ENCODE measurements around the gene FOXL1. TPM values are rescaled to one million over a fixed set of nuclear protein-coding genes. Genes with fewer than 3 reads are reported as not detected.

Gene FOXL1
- polyA plus RNA-seq (2011; rRNA removed) (0.48 and 0.50 TPM in 2 replicates), polyA plus RNA-seq (2017; fragmentation: RNase III; extraction: RNeasy Plus Mini Kit Qiagen cat#74134 plus additional on column Dnase treatment) (0.52 to 0.70 TPM (median 0.70 TPM) in 3 replicates), polyA minus RNA-seq (2011; rRNA and poly(A)+ RNA removed) (0.33 and 0.34 TPM in 2 replicates)
- 0.62 and 1.5 TPM in 2 replicates for polyA plus RNA-seq (2012; cell fraction: cytosol; rRNA removed)
- 2.1 and 5.7 TPM in 2 replicates for polyA plus RNA-seq (2012; cell fraction: nucleus; rRNA removed)

DNA sequence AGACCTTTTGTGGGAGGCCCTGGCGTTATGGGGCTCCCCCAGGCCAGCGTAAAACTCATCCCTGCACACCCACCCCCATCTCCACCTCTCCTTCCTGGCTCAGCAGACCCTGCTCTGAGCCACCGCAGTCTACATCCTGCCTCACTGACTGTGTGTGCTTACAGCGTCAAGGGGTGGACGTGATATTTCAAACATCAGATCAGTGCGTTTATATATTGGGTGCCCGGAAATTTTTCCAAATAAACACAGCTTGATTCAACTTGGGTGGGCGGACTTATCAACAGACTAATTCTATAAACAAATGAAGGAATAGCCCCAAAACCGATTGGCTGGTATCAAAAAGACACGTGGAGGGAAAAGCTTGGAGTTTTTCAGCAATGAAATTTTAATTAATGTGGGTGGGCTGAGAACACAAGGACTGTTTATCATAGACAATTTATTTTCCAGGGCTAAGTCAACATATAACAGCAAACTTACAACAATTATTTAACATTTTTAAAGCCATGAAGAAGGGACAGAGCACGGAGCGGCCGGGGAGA lies at the start of gene FOXL1:
TSS of gene FOXL1 (plus strand) at position 489 of the 539 bp plus-strand sequence. CDS start 175 bp downstream, outside the sequence.
- 89% methylated on average over 13 of the region's 13 CpGs for WGBS (ENCODE audit: missing lambda C conversion rate)
- CTCF ChIA-PET, result interaction anchor here (1.0 kb wide), 2 partner anchors 14 to 484 kb away, joined by 4 to 7 read pairs; no protein-coding TSS in a partner anchor
- POLR2A ChIA-PET, result interaction anchor here (0.7 kb wide), 1 partner anchor 13 kb away, joined by 3 read pairs; no protein-coding TSS in a partner anchor
- TF ChIP-seq RARB (CRISPR knock-in tag; IDR thresholded peaks at IDR 0.05) (no peak), RFX5 (IDR thresholded peaks at IDR 0.05) (no peak), HOXA7 (CRISPR knock-in tag; IDR thresholded peaks at IDR 0.05) (no peak), POLR2AphosphoS2 (conservative IDR thresholded peaks at IDR 0.05; ENCODE audit: low read length) (no peak)
- FAIRE-seq, result no peak
- no peaks in the 10 kb centered on the region for H3K9me3 ChIP-seq
- H3K4me3 ChIP-seq, result no peak within 1 kb of the TSS
- H3K27ac ChIP-seq, result peak within 1 kb of the TSS; percentile 71 to 82; a peak in 4 of 6 replicates
- no peak for DNase-seq (ENCODE audit: low read depth in 1 of 2, low spot score in 1 of 2)
- no peaks in the 10 kb centered on the region for H3K4me1 ChIP-seq
- H3K4me2 ChIP-seq, result peak within 1 kb of the TSS; percentile 69; the same call in 2 of the 3 replicates
- no peak for ATAC-seq

DNA sequence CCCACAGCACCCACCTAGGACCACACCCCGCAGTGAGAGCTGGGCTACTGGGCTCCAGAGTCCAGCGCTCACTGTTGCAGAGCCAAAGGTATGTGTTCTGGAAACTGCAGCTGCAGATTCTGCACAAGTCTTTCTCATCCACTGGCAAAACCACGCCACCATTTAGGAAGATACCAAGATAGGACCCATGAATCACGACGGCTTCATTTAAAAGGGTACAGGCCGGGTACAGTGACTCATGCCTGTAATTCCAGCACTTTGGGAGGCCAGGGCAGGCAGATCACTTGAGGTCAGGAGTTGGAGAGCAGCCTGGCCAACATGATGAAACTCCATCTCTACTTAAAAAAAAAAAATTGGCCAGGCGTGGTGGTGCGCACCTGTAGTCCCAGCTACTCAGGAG lies 49.2 kb upstream of the FOXL1 start:
- DNase-seq (ENCODE audit: low read depth in 1 of 2, low spot score in 1 of 2), result no peak
- ATAC-seq, result no peak
- no peak for TF ChIP-seq ZSCAN20 (CRISPR knock-in tag; IDR thresholded peaks at IDR 0.05)
- H3K9me3 ChIP-seq, result peaks cover 3% of the 10 kb centered on the region; the same call in 1 of the 3 replicates
- no peak overlapping the region for H3K27ac ChIP-seq
- ChIA-PET CTCF (interaction anchor here (0.6 to 6.3 kb wide), 2 partner anchors 10 to 699 kb away, joined by 3 to 66 read pairs; no protein-coding TSS in a partner anchor), POLR2A (no interaction called here)
- 80% methylated on average over 8 of the region's 8 CpGs for WGBS (ENCODE audit: missing lambda C conversion rate)
- no peaks in the 10 kb centered on the region for H3K4me1 ChIP-seq
- FAIRE-seq, result no peak
- H3K4me3 ChIP-seq, result no peak overlapping the region
- no peak overlapping the region for H3K4me2 ChIP-seq

DNA sequence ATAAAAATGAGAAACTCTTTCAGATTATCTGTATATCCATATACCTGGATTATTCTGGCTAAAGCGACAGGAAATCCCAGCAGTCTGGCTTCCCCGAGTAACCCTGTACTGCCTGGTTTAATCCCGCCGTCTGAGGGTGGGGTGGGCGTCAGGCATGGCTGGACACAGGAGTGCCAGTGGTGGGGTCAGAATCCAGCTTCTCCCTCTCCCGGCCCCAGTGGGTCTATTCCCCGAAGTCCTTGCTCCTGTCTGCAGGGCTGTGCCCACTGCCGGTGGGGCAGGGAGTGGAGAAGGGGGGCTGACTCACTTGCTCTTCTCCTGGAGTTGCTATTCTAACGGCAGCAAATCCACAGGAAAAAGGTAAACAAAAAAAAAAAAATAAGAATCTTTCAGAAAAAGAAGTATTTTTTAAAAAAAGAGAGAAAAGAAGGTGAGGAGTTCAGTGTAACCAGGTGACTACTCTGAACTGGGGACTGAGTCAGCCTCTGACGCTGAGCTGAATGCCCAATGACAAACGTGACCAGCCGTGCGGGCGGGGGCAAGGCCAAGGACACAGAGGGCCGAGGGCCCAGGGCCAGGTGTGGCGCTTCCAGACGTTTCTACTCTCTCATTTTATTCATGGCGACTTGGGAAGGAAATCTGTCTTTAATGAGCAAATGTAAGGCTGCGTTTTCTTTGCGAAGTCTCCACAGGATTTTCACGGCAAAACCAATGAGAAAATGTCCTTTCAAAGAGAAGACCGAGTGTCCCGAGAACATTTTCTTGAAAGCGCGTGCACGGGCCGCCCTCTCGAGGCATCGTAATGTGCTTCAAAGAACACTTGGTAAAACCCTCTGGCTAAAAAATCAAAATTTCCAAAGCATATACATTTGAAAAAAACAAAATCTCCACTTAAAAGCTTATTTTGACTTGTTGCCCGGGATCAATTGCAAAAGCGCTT lies 47.8 kb upstream of the FOXL1 start:
- FAIRE-seq, result no peak
- DNase-seq (ENCODE audit: low read depth in 1 of 2, low spot score in 1 of 2), result no peak
- TF ChIP-seq NR3C1 (IDR thresholded peaks at IDR 0.05), result no peak
- no peak for TF ChIP-seq EHF (CRISPR knock-in tag; IDR thresholded peaks at IDR 0.05)
- no peak for TF ChIP-seq CHD4 (IDR thresholded peaks at IDR 0.05; ENCODE audit: borderline replicate concordance)
- no peak for TF ChIP-seq ESRRA (IDR thresholded peaks at IDR 0.05; ENCODE audit: borderline replicate concordance, low read length)
- no peak for TF ChIP-seq RFX5 (IDR thresholded peaks at IDR 0.05)
- no peak for TF ChIP-seq SMC3 (IDR thresholded peaks at IDR 0.05)
- no peak for TF ChIP-seq PHF8 (IDR thresholded peaks at IDR 0.05; ENCODE audit: borderline replicate concordance, low read depth)
- no peak for TF ChIP-seq HOXA7 (CRISPR knock-in tag; IDR thresholded peaks at IDR 0.05)
- no peak for TF ChIP-seq MYC (IDR thresholded peaks at IDR 0.05; ENCODE audit: borderline replicate concordance, low read length)
- TF ChIP-seq, protein P1, sequence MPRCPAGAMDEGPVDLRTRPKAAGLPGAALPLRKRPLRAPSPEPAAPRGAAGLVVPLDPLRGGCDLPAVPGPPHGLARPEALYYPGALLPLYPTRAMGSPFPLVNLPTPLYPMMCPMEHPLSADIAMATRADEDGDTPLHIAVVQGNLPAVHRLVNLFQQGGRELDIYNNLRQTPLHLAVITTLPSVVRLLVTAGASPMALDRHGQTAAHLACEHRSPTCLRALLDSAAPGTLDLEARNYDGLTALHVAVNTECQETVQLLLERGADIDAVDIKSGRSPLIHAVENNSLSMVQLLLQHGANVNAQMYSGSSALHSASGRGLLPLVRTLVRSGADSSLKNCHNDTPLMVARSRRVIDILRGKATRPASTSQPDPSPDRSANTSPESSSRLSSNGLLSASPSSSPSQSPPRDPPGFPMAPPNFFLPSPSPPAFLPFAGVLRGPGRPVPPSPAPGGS (IDR thresholded peaks at IDR 0.05), result no peak
- no peak for TF ChIP-seq EHMT2 (IDR thresholded peaks at IDR 0.05; ENCODE audit: low read depth)
- no peak for TF ChIP-seq HOXB5 (CRISPR knock-in tag; IDR thresholded peaks at IDR 0.05)
- no peak for TF ChIP-seq EP300 (IDR thresholded peaks at IDR 0.05)
- no peak for TF ChIP-seq ZFP36 (IDR thresholded peaks at IDR 0.05; ENCODE audit: borderline replicate concordance, partially characterized antibody)
- WGBS (ENCODE audit: missing lambda C conversion rate), result 89% methylated on average over 31 of the region's 31 CpGs
- H3K4me3 ChIP-seq, result no peak overlapping the region
- no peak overlapping the region for H3K27ac ChIP-seq
- no peaks in the 10 kb centered on the region for H3K4me1 ChIP-seq
- ChIA-PET CTCF (interaction anchor here (6.3 kb wide), 1 partner anchor 12 kb away, joined by 66 read pairs; no protein-coding TSS in a partner anchor), POLR2A (no interaction called here)
- H3K4me2 ChIP-seq, result no peak overlapping the region
- no peak for ATAC-seq
- H3K9me3 ChIP-seq, result peaks cover 3% of the 10 kb centered on the region; the same call in 1 of the 3 replicates
